ENCODE data around the gene CMTM6. TPM values are rescaled to one million over a fixed set of nuclear protein-coding genes. Genes with fewer than 3 reads are reported as not detected.
"Not testable (repeated sequence)": the region's sequence is repeated elsewhere in the genome, so short reads cannot be mapped to it uniquely, and the experiment has no call there.

Gene CMTM6
- polyA plus RNA-seq, 2 of the 4 experiments (the other 2 are of a cell fraction): 49.5 to 65.6 TPM

- H3K4me3 ChIP-seq; H3K27ac ChIP-seq; H3K9me3 ChIP-seq; POLR2A ChIA-PET; H3K4me1 ChIP-seq; DNase-seq (ENCODE audit: low read depth in 1 of 2, low spot score in 1 of 2); ATAC-seq; CTCF ChIA-PET; H3K4me2 ChIP-seq; FAIRE-seq: not testable (repeated sequence)
- WGBS (ENCODE audit: missing lambda C conversion rate): 92% methylated on average over 9 of the region's 9 CpGs
These were observed 14.1 kb upstream of the CMTM6 start for GRCh38 chr3:32516751-32517150.

- TF ChIP-seq EHF (CRISPR knock-in tag; IDR thresholded peaks at IDR 0.05) (no peak), PHF8 (IDR thresholded peaks at IDR 0.05; ENCODE audit: borderline replicate concordance, low read depth) (no peak), CBX2 (IDR thresholded peaks at IDR 0.05; ENCODE audit: borderline replicate concordance, low read depth) (no peak), KDM5A (IDR thresholded peaks at IDR 0.05) (no peak), TFCP2L1 (CRISPR knock-in tag; IDR thresholded peaks at IDR 0.05) (no peak), BCL3 (IDR thresholded peaks at IDR 0.05) (no peak), NPAS2 (CRISPR knock-in tag; IDR thresholded peaks at IDR 0.05; ENCODE audit: borderline replicate concordance) (no peak), ZNF302 (CRISPR knock-in tag; IDR thresholded peaks at IDR 0.05) (no peak), KDM1A (IDR thresholded peaks at IDR 0.05; ENCODE audit: low read depth) (no peak), RCOR1 (IDR thresholded peaks at IDR 0.05; ENCODE audit: low read depth, low read length) (no peak), ESRRA (IDR thresholded peaks at IDR 0.05; ENCODE audit: borderline replicate concordance, low read length) (no peak), HOXB5 (CRISPR knock-in tag; IDR thresholded peaks at IDR 0.05) (no peak), GATA3 (IDR thresholded peaks at IDR 0.05; ENCODE audit: borderline replicate concordance) (no peak), RNF2 (IDR thresholded peaks at IDR 0.05; ENCODE audit: borderline replicate concordance, low read depth) (no peak), JUNB (IDR thresholded peaks at IDR 0.05) (no peak), CHD2 (IDR thresholded peaks at IDR 0.05; ENCODE audit: low read length, partially characterized antibody) (no peak), HDAC2 (IDR thresholded peaks at IDR 0.05) (no peak), HEYL (CRISPR knock-in tag; IDR thresholded peaks at IDR 0.05) (no peak), RARB (CRISPR knock-in tag; IDR thresholded peaks at IDR 0.05) (no peak), CEBPB (IDR thresholded peaks at IDR 0.05) (no peak)
- no peak overlapping the region for H3K4me3 ChIP-seq
- no peak overlapping the region for H3K27ac ChIP-seq
- no peak overlapping the region for H3K4me2 ChIP-seq
- H3K9me3 ChIP-seq: no peaks in the 10 kb centered on the region
- ChIA-PET CTCF (interaction anchor here (1.1 to 5.3 kb wide), 23 partner anchors 8 to 172 kb away, joined by 3 to 92 read pairs (median 8); partner anchors contain the start of genes CMTM6 and CNOT10), POLR2A (no interaction called here)
- H3K4me1 ChIP-seq: no peaks in the 10 kb centered on the region
- ATAC-seq (no peak), DNase-seq (ENCODE audit: low read depth in 1 of 2, low spot score in 1 of 2) (no peak), FAIRE-seq (no peak)
- WGBS (ENCODE audit: missing lambda C conversion rate): 81% methylated on average over 2 of the region's 2 CpGs
These were observed 8.4 kb upstream of the CMTM6 start for GRCh38 chr3:32511005-32511404.

GRCh38 chr3:32510075-32510724 is 7.5 kb upstream of the CMTM6 start:
- WGBS (ENCODE audit: missing lambda C conversion rate): 33% methylated on average over 3 of the region's 3 CpGs
- Histone ChIP-seq H3K4me2 (no peak overlapping the region), H3K4me3 (no peak overlapping the region), H3K27ac (no peak overlapping the region), H3K9me3 (no peaks in the 10 kb centered on the region), H3K4me1 (no peaks in the 10 kb centered on the region)
- peak; percentile 73 for FAIRE-seq
- ChIA-PET POLR2A (interaction anchor here (0.9 kb wide), 1 partner anchor 60 kb away, joined by 4 read pairs; no protein-coding TSS in a partner anchor), CTCF (interaction anchor here (0.6 to 5.3 kb wide), 52 partner anchors 8 to 1036 kb away, joined by 3 to 92 read pairs (median 4); partner anchors contain the start of genes CMTM6 and CNOT10)
- DNase-seq (ENCODE audit: low read depth in 1 of 2, low spot score in 1 of 2): peak; percentile 77 to 78
- TF ChIP-seq HEYL (CRISPR knock-in tag; IDR thresholded peaks at IDR 0.05) (no peak), RAD21 (conservative IDR thresholded peaks at IDR 0.05 in 1 of 2, IDR thresholded peaks at IDR 0.05 in 1 of 2) (peak; percentile 96 to 99), CTCF (IDR thresholded peaks at IDR 0.05) (peak; percentile 92), MAFK (IDR thresholded peaks at IDR 0.05; ENCODE audit: partially characterized antibody) (peak; percentile 11), SMC3 (IDR thresholded peaks at IDR 0.05) (peak; percentile 97), EP300 (IDR thresholded peaks at IDR 0.05) (no peak)
- ATAC-seq: peak; percentile 98 to 99
